HG02588 (cell line): ENCODE results near the gene NT5C2.
A peak's percentile ranks its signal among the peaks of the same experiment; 100 is the strongest.
"Not testable (repeated sequence)": the region's sequence is repeated elsewhere in the genome, so short reads cannot be mapped to it uniquely, and the experiment has no call there.

Experiments used
- ATAC-seq: cut with Tn5 transposase; IDR thresholded peaks from one replicate; pipeline ENCODE4 v1.9.1; 2021; ENCODE audit warnings: mild to moderate bottlenecking, moderate library complexity; ENCODE audit not compliant: unreplicated experiment

NT5C2 gene

GRCh38 chr10:103095005-103095404 lies 98.1 kb downstream of the NT5C2 start:
- no peak for ATAC-seq

GRCh38 chr10:103090911-103091310 lies 102.2 kb downstream of the NT5C2 start:
- ATAC-seq: no peak

DNA sequence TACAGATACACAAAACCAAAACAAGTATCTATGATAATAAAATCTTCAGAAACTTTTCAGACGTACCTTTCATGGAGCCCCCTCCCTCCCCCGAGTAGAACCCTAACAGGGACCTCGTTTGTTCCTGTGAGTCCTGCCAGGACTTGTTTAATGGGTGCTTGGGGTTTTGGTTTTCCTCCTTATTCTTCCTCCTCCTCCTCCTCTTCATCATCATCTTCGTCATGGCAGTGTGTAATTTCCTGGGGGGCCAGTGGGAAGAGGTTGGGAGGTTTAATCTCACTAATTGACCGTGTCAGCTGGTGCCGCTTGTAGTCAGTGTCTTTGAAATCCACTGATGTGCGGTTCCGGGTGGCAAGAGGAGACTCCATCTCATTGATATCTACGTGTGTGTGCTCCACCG lies 103.6 kb downstream of the NT5C2 start:
- ATAC-seq: no peak

GRCh38 chr10:103086799-103087198 lies 106.3 kb downstream of the NT5C2 start:
- ATAC-seq: no peak

DNA sequence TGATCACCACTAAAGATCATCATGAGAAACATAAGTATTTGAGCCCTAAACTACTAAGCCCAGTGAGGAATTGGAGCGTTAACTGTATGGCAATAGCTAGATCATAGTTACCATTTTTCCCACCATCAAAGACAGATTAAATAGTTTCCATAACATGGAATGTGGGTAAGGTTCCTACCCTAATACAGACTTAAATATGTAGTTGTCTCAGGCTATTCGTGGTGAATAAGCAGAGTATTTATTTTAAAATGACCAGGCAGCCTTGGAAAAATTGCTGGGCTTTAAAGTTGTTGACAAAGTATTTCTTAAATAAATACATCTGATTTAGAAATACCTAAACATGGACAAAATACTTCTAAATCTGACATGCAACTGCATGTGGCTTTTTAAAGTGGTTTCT lies 106.8 kb downstream of the NT5C2 start:
- ATAC-seq: no peak

DNA sequence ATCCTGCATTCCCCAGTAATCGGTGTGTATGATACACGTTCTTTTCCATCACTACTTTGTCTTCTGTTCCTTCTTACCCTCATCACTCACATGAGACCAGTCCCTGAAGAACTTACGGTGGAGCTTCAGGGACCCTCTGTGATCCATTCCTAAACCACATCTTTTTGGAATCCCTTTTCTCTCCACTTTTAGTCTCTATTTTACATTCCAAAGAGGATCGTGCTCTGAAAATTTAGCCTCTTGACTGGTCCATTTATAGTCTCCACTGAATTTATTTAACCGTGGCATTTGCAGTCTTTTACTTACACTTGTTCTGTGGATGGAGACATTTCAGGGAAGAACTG lies 109.1 kb downstream of the NT5C2 start:
- ATAC-seq: no peak

DNA sequence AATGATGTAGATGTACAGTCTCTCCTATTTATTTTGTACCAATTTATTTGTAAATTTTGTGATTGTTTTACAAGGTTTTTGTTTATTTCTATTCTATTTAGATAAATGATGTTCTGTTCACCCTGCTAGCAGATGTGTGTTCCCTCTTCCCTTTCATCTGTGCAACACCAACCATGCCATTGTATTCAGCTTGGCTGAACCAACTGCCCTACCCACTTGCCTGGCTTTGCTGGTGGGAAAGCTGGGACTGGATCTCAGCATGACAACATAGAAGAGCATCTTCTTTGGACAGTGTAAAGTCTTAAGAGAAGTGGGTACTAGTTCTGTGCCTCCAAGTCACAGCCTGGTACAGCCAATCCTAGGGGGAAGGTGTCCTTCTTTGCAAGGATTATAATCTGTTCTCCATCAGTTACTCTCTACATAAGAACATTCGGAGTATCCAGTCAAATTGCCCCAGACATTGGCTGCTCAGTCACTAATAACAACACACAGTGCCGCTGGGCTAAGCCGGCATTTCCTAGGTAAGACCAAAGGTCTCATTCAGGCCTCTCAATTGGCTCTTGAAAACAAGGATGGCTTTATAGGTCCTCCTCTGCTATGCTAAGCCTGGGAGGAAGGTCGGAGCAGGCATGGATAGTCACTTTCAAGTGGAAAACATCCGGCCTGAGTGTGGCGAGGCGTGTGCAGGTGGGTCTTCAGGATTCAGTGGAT lies 109.7 kb downstream of the NT5C2 start:
- ATAC-seq: no peak

GRCh38 chr10:103082683-103083082 lies 110.4 kb downstream of the NT5C2 start:
- no peak for ATAC-seq

DNA sequence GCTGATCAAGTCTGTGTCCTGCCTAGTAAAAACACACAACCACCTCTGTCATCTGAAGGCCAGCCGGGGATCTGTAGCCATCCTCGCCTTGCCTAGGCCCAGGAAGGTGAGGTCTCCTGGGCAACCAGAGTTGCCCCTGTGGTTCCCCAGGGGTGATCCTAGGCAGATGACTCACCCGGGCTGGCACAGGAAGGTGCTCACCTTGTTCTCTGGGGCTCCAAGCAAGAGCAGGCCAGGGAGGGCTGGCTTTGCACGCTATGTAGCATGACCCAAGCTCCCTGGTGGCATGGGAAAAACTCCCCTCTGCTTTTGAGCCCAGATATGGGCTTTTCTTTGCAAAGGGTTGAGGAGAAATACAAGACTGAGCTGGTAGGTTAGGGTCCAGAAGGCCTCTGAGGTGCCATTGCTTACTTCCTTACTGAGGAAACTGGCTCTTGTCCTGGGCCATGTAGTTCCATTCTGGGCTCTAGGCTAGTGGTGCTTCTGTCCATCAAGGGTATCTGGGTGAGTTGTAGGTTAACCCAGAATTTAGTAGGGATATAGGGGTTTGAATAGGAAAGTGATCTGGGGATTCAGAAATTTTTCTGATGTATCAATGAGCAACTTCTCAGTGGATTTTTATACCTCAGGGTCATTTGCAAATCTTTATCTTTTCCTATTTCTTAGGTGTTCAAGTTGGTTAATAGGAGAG lies 112.0 kb downstream of the NT5C2 start:
- ATAC-seq: no peak

DNA sequence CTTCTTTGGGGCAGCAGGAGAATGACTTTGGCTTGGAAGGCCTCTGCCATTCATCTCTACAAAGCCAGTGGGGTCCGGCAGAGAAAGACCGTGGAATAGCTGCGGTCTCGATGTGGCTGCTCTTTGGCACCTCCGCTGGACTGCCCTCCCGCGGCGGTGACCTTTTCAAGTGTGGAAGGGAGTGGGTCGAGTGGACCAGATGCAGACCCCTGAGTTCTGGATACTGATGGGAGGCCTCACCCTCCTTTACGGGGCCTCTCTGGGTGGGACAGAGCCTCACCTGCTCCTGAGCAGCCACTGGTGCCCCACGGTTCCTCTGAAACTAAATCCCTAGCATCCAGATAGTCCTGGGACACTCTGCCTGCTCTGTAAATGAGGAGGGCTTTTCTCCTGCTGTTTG lies 113.1 kb downstream of the NT5C2 start:
- ATAC-seq: no peak

- ATAC-seq: no peak
Measured at GRCh38 chr10:103079100-103079499, 114.0 kb downstream of the NT5C2 start.

- ATAC-seq: no peak
Measured at GRCh38 chr10:103078676-103079075, 114.4 kb downstream of the NT5C2 start.

GRCh38 chr10:103078309-103078615 lies 114.8 kb downstream of the NT5C2 start:
- ATAC-seq: no peak

DNA sequence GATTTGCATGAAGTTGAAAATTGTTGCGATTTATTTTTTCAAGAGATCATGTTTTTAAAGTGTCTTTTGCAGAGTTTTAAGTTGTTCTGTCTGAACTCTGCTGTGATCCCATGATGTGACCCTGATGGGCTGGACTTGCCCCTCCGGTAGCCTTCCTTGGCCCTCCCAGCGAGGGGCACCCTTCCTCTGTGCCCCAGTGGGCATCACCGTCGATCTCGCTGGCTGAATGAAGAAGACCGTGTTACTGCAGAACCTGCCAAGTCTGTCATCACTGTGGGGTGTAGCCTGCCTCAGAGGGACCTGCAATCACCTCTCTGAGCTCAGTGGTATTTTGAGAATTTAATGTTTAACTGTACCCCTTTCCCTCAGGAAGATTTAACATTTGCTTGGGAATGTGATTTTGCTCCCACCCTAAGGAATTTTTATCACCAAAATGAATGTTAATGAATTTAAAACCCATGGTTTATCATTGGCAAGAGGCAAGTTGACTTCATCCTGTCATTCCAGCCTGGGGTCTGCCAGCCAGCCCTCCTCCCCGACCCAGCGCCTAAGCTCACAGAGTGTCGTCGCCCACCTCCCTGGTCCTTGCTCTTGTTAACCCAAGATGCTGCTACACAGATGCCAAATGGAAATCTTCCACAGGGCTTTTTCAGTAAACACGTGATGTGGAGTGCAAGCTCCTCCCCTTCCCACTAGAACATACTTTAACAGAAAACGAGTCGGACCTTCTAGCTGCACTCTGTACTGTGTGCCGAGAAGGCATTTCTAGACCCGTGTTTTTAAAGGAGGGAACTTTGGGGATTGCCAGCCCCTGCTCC lies 115.4 kb downstream of the NT5C2 start:
- no peak for ATAC-seq

DNA sequence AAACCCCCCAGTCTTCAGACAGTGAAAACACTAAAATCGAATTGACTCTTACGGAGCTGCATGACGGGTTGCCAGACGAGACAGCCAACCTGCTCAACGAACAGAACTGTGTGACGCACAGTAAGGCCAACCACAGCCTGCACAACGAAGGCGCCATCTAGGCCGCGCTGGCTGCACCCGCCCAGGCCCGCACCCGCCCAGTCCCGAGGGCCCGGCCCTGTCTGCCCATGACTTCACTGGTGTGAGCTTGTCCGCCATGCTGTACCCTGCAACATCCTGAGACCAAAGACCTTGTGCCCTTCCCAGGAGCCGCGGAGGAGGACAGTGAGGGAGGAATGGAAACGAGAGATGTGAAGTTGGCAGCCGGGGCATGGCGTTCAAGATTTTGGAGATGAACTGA lies 116.1 kb downstream of the NT5C2 start:
- no peak for ATAC-seq

- no peak for ATAC-seq
Measured at GRCh38 chr10:103072891-103073290, 120.2 kb downstream of the NT5C2 start.

DNA sequence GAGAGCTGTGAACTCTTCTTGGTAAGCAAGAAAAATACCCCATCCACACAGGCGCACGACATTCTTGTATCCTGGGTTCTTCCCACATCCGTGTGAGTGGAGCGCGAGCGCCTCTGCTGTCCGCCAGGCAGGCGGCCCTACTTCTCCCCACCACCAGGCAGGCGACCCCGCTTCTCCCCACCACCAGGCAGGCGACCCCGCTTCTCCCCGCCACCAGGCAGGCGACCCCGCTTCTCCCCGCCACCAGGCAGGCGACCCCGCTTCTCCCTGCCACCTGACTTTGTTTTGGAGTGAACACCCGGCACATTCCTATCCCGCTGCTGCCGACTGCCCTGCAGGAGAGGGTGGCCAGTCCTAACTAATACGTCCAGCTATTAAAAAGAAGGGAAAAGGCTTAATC lies 120.8 kb downstream of the NT5C2 start:
- no peak for ATAC-seq

GRCh38 chr10:103069453-103070331 lies 123.4 kb downstream of the NT5C2 start:
- ATAC-seq: peak; percentile 62

DNA sequence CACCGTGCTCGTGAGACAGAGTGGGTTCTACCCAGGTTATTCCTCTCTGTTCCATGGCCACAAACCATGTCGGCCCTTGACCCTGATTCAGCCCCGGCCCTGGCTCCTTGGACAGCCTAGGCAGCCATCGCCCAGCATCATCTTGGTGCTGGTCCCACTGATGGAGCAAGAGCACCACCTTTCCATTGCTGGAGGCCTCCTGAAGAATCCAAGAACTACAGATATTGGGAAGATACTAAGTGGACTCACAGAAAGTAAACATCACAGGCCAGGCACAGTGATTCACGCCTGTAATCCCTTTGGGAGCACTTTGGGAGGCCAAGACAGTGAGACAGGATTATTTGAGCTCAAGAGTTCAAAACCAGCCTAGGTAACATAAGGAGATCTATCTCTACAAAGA lies 125.1 kb downstream of the NT5C2 start:
- no peak for ATAC-seq

GRCh38 chr10:103067484-103067883 lies 125.6 kb downstream of the NT5C2 start:
- no peak for ATAC-seq

- not testable (repeated sequence) for ATAC-seq
Measured at GRCh38 chr10:103067099-103067477, 126.0 kb downstream of the NT5C2 start.
